OCI-LY7 (cell line): ENCODE data around the gene PTRH2. TPM values are rescaled to one million over a fixed set of nuclear protein-coding genes. Genes with fewer than 3 reads are reported as not detected.

Source experiments
- BruUV-seq: library from RNA; stranded (reverse); fragments of 400-500 nt; replicated peaks from 2 replicates; lab custom pipeline; 2021; lab: Mats Ljungman, UMichigan
- CTCF ChIA-PET: fragments of 300-600 bp; sonication (Branson Sonifier 250); formaldehyde crosslinking; loops from one replicate; lab custom pipeline; 2022; ENCODE audit warnings: antibody characterized with exemption; ENCODE audit not compliant: unreplicated experiment; lab: Charles Lee
- POLR2A ChIA-PET: fragments of 300-600 bp; sonication (Branson Sonifier 250); formaldehyde crosslinking; loops from one replicate; lab custom pipeline; 2022; ENCODE audit warnings: antibody characterized with exemption; lab: Charles Lee
- DNase-seq: peaks from one replicate; pipeline ENCODE4 v3.0.0-alpha.2; 2015; ENCODE audit warnings: low spot score
- H2AFZ ChIP-seq: fragments of 200-600 bp; sonication (generic), shearing (Covaris generic); 2 replicates; pipeline ENCODE4 v1.6.1; 2014; ENCODE audit warnings: mild to moderate bottlenecking, antibody characterized with exemption, low read length, moderate library complexity
- H3K27ac ChIP-seq: fragments of 200-600 bp; sonication (generic); 2 replicates; pipeline ENCODE4 v1.5.1; 2014; ENCODE audit warnings: mixed run types, low read depth, mild to moderate bottlenecking, moderate library complexity, low read length, inconsistent platforms; ENCODE audit not compliant: poor library complexity, severe bottlenecking
- H3K36me3 ChIP-seq: fragments of 200-600 bp; sonication (generic); 2 replicates; pipeline ENCODE4 v1.6.1; 2014; ENCODE audit warnings: mild to moderate bottlenecking, antibody characterized with exemption, low read length, moderate library complexity, mixed read lengths; ENCODE audit not compliant: insufficient read depth
- H3K4me1 ChIP-seq: fragments of 200-600 bp; sonication (generic); 2 replicates; pipeline ENCODE4 v1.5.1; 2014; ENCODE audit warnings: mild to moderate bottlenecking, low read length; ENCODE audit not compliant: insufficient read depth, poor library complexity, severe bottlenecking
- H3K4me2 ChIP-seq: fragments of 200-600 bp; sonication (generic); 2 replicates; pipeline ENCODE4 v1.6.1; 2014; ENCODE audit warnings: mild to moderate bottlenecking, low read length
- H3K4me3 ChIP-seq: fragments of 200-600 bp; sonication (generic); 2 replicates; pipeline ENCODE4 v1.5.1; 2014; ENCODE audit warnings: mild to moderate bottlenecking, low read depth, low read length; ENCODE audit not compliant: poor library complexity, severe bottlenecking
- H3K79me2 ChIP-seq: fragments of 200-600 bp; sonication (generic); 2 replicates; pipeline ENCODE4 v1.6.1; 2016; ENCODE audit warnings: low read depth, mild to moderate bottlenecking, low read length, moderate library complexity, mixed read lengths; ENCODE audit not compliant: insufficient read depth
- H3K9me2 ChIP-seq: fragments of 200-600 bp; sonication (generic); 2 replicates; pipeline ENCODE4 v1.6.1; 2016; ENCODE audit warnings: mild to moderate bottlenecking, low read length, mixed read lengths; ENCODE audit not compliant: insufficient read depth
- H3K9me3 ChIP-seq: fragments of 200-600 bp; sonication (generic); 2 replicates; pipeline ENCODE4 v1.6.1; 2014; ENCODE audit warnings: mild to moderate bottlenecking, mixed run types, low read length, mixed read lengths
- H4K20me1 ChIP-seq: fragments of 200-600 bp; sonication (generic); 2 replicates; pipeline ENCODE4 v1.6.1; 2014; ENCODE audit warnings: mild to moderate bottlenecking, antibody characterized with exemption, low read length, moderate library complexity, mixed read lengths; ENCODE audit not compliant: insufficient read depth
- CTCF ChIP-seq: fragments of 200-600 bp; sonication (generic); conservative IDR thresholded peaks from 2 replicates; pipeline ENCODE4 v1.5.1; 2014; ENCODE audit warnings: mild to moderate bottlenecking, antibody characterized with exemption, low read length, moderate library complexity, mixed read lengths
- EZH2phosphoT487 ChIP-seq: fragments of 200-600 bp; sonication (generic); IDR thresholded peaks from 2 replicates; pipeline ENCODE4 v1.6.1; 2018; ENCODE audit warnings: low read depth, borderline replicate concordance, mild to moderate bottlenecking, mixed run types, antibody characterized with exemption, low read length, moderate library complexity, mixed read lengths
- intact Hi-C: fragments of 100-400 bp; cut with micrococcal nuclease; formaldehyde crosslinking; loops from one replicate; pipeline ENCODE4 v1.10.0; 2022; ENCODE audit not compliant: unreplicated experiment
- total RNA-seq, 2 experiments: library from RNA; depleted of rRNA in 1 of 2; stranded (reverse); fragments of >200 nt in 1 of 2; shearing (Covaris generic) in 1 of 2; gene quantifications; 2 replicates each; pipeline ENCODE4 v1.2.3, GENCODE V29; 2014 to 2022

Gene PTRH2
- total RNA-seq, 2 experiments from 2014 or later: 27.0 to 34.5 TPM

GRCh38 chr17:59733697-59734096, 26.5 kb upstream of the PTRH2 start:
- no TSS peak for BruUV-seq
- Histone ChIP-seq H3K4me1 (no peaks in the 10 kb centered on the region), H3K36me3 (peaks cover 14% of the 10 kb centered on the region), H3K9me2 (no peaks in the 10 kb centered on the region), H2AFZ (no peak overlapping the region), H3K9me3 (no peaks in the 10 kb centered on the region), H3K27ac (no peak overlapping the region), H3K4me3 (no peak overlapping the region), H3K79me2 (no peaks in the 10 kb centered on the region; the same call in 1 of the 2 replicates), H3K4me2 (no peak overlapping the region), H4K20me1 (no peaks in the 10 kb centered on the region)
- no peak for TF ChIP-seq EZH2phosphoT487
- TF ChIP-seq CTCF: no peak
- no peak for DNase-seq
- intact Hi-C loops: no loop called here
- POLR2A ChIA-PET: interaction anchor here (0.6 to 0.9 kb wide), 3 partner anchors 15 to 159 kb away, joined by 3 to 4 read pairs (median 3); partner anchors contain the start of genes RPS6KB1, TUBD1 and VMP1
- CTCF ChIA-PET: no interaction called here

GRCh38 chr17:59730268-59730834, 23.1 kb upstream of the PTRH2 start:
- Histone ChIP-seq H3K36me3 (peaks cover under 1% of the 10 kb centered on the region; the same call in 1 of the 2 replicates), H2AFZ (no peak overlapping the region), H3K27ac (no peak overlapping the region), H3K9me2 (no peaks in the 10 kb centered on the region), H3K9me3 (no peaks in the 10 kb centered on the region), H4K20me1 (peaks cover 5% of the 10 kb centered on the region; the same call in 1 of the 2 replicates), H3K4me1 (no peaks in the 10 kb centered on the region), H3K79me2 (peaks cover 17% of the 10 kb centered on the region; the same call in 1 of the 2 replicates), H3K4me3 (no peak overlapping the region), H3K4me2 (no peak overlapping the region)
- no peak for DNase-seq
- no peak for TF ChIP-seq CTCF
- TF ChIP-seq EZH2phosphoT487: no peak
- ChIA-PET CTCF (no interaction called here), POLR2A (no interaction called here)
- intact Hi-C loops: no loop called here
- no TSS peak for BruUV-seq
